HL-60 (cell line): Measurements from ENCODE around the gene FIBP.

ENCODE experiments used
- DNase-seq, 2 experiments: peaks; one replicate each; pipeline ENCODE4 v3.0.0-alpha.2; 2010 to 2020; ENCODE audit warnings: low read depth in 1 of 2, low spot score in 1 of 2
- H3K27ac ChIP-seq: fragments of 250-450 bp; sonication (Bioruptor Pico); replicated peaks from 2 replicates; pipeline ENCODE4 v1.5.1; 2020; ENCODE audit warnings: mild to moderate bottlenecking, moderate library complexity
- H3K27me3 ChIP-seq: fragments of 250-450 bp; sonication (Bioruptor Pico); 2 replicates; pipeline ENCODE4 v1.5.1; 2021; ENCODE audit warnings: mild to moderate bottlenecking, moderate library complexity; ENCODE audit not compliant: insufficient read depth, poor library complexity, severe bottlenecking
- H3K4me3 ChIP-seq: replicated peaks from 2 replicates; pipeline ENCODE4 v1.5.1; 2011; ENCODE audit warnings: mild to moderate bottlenecking, control low read depth, low read length; ENCODE audit not compliant: insufficient read depth
- CTCF ChIP-seq: IDR thresholded peaks from one replicate; pipeline ENCODE4 v1.5.1; 2011; ENCODE audit warnings: low read length, control low read depth, inconsistent platforms; ENCODE audit not compliant: insufficient read depth
- GABPA ChIP-seq: IDR thresholded peaks from 2 replicates; pipeline ENCODE4 v1.6.1; 2012; ENCODE audit warnings: low read depth
- POLR2AphosphoS5 ChIP-seq: IDR thresholded peaks from 2 replicates; pipeline ENCODE4 v1.6.1; 2012; ENCODE audit warnings: low read depth
- REST ChIP-seq: IDR thresholded peaks from 2 replicates; pipeline ENCODE4 v1.6.1; 2012; ENCODE audit warnings: low read depth; ENCODE audit not compliant: insufficient replicate concordance
- SPI1 ChIP-seq: IDR thresholded peaks from 2 replicates; pipeline ENCODE4 v1.6.1; 2012; ENCODE audit warnings: low read depth, mild to moderate bottlenecking, borderline replicate concordance

Gene FIBP

GRCh38 chr11:65921033-65921555, 32.8 kb upstream of the FIBP start:
- no peaks in the 10 kb centered on the region for H3K27me3 ChIP-seq
- DNase-seq = no peak
- H3K4me3 ChIP-seq = no peak overlapping the region
- no peak for TF ChIP-seq REST
- TF ChIP-seq GABPA = no peak
- no peak for TF ChIP-seq POLR2AphosphoS5
- no peak for TF ChIP-seq CTCF
- TF ChIP-seq SPI1 = no peak
- no peak overlapping the region for H3K27ac ChIP-seq

- H3K27me3 ChIP-seq = no peaks in the 10 kb centered on the region
- no peak overlapping the region for H3K27ac ChIP-seq
- TF ChIP-seq REST (no peak), SPI1 (no peak), GABPA (no peak), CTCF (no peak), POLR2AphosphoS5 (no peak)
- H3K4me3 ChIP-seq = peak overlapping the region; percentile 80
- no peak for DNase-seq
Observed at GRCh38 chr11:65920372-65920802, 32.1 kb upstream of the FIBP start.

- Histone ChIP-seq H3K27ac (peak overlapping the region; percentile 54), H3K27me3 (no peaks in the 10 kb centered on the region), H3K4me3 (peak overlapping the region; percentile 80)
- peak; percentile 30 to 49 for DNase-seq
- TF ChIP-seq SPI1 = no peak
- no peak for TF ChIP-seq REST
- no peak; the same call in 1 of the 2 replicates for TF ChIP-seq POLR2AphosphoS5
- no peak for TF ChIP-seq GABPA
- TF ChIP-seq CTCF = no peak
Observed at GRCh38 chr11:65919573-65920371, 31.5 kb upstream of the FIBP start.
